DMS 273 treated with DMSO at 0.1 percent for 48 hours (cell line): ENCODE data around the gene CES1.
"Not testable (repeated sequence)": the region's sequence is repeated elsewhere in the genome, so short reads cannot be mapped to it uniquely, and the experiment has no call there.

Source experiments
- DNase-seq: peaks from one replicate; lab custom pipeline; 2025; lab: John Stamatoyannopoulos, UW

Gene CES1

GRCh38 chr16:55830658-55831294 lies 2.1 kb downstream of the CES1 start:
- no peak for DNase-seq

- DNase-seq, result not testable (repeated sequence)
These were observed 3.7 kb downstream of the CES1 start for GRCh38 chr16:55829232-55829631.

GRCh38 chr16:55828680-55829079 lies 4.2 kb downstream of the CES1 start:
- DNase-seq, result no peak

GRCh38 chr16:55825115-55825728 lies 7.7 kb downstream of the CES1 start:
- DNase-seq, result no peak

GRCh38 chr16:55824473-55825000 lies 8.4 kb downstream of the CES1 start:
- DNase-seq, result no peak

- no peak for DNase-seq
These were observed 10.6 kb downstream of the CES1 start for GRCh38 chr16:55822280-55822810.

- DNase-seq, result no peak
These were observed 11.7 kb downstream of the CES1 start for GRCh38 chr16:55821210-55821609.

- no peak for DNase-seq
These were observed 12.3 kb downstream of the CES1 start for GRCh38 chr16:55820615-55821014.

GRCh38 chr16:55817236-55817912 lies 15.5 kb downstream of the CES1 start:
- DNase-seq, result no peak

- not testable (repeated sequence) for DNase-seq
These were observed 16.7 kb downstream of the CES1 start for GRCh38 chr16:55816222-55816621.

- DNase-seq, result no peak
These were observed 17.6 kb downstream of the CES1 start for GRCh38 chr16:55815320-55815719.

- DNase-seq, result not testable (repeated sequence)
These were observed 18.7 kb downstream of the CES1 start for GRCh38 chr16:55814174-55814573.

GRCh38 chr16:55813730-55814129 lies 19.2 kb downstream of the CES1 start:
- DNase-seq, result not testable (repeated sequence)

GRCh38 chr16:55812951-55813350 lies 19.9 kb downstream of the CES1 start:
- DNase-seq, result no peak

- no peak for DNase-seq
These were observed 21.1 kb downstream of the CES1 start for GRCh38 chr16:55811811-55812210.

- DNase-seq, result no peak
These were observed 22.4 kb downstream of the CES1 start for GRCh38 chr16:55810451-55810961.

GRCh38 chr16:55809851-55810250 lies 23.0 kb downstream of the CES1 start:
- no peak for DNase-seq

GRCh38 chr16:55809386-55809785 lies 23.5 kb downstream of the CES1 start:
- no peak for DNase-seq

- not testable (repeated sequence) for DNase-seq
These were observed 24.6 kb downstream of the CES1 start for GRCh38 chr16:55808286-55808685.

GRCh38 chr16:55805104-55805503 lies 27.8 kb downstream of the CES1 start:
- not testable (repeated sequence) for DNase-seq

- DNase-seq, result not testable (repeated sequence)
These were observed 29.2 kb downstream of the CES1 start for GRCh38 chr16:55803681-55804080.

GRCh38 chr16:55792934-55793374 lies 39.9 kb downstream of the CES1 start:
- DNase-seq, result not testable (repeated sequence)
